Suprapubic skin (tissue), 4 donors: ENCODE results near the gene CREB5.

Experiments
- EP300 ChIP-seq: sonication (generic); formaldehyde crosslinking; IDR thresholded peaks from one replicate; pipeline ENCODE4 v1.6.1; 2017; ENCODE audit warnings: antibody characterized with exemption
- POLR2A ChIP-seq, 2 donors: fragments of 450-650 bp; IDR thresholded peaks; one replicate each; pipeline ENCODE4 v1.6.1; 2017; ENCODE audit warnings: antibody characterized with exemption in 2 of 2, mild to moderate bottlenecking in 2 of 2, moderate library complexity in 2 of 2
- POLR2AphosphoS5 ChIP-seq, 3 donors: sonication (generic); formaldehyde crosslinking; IDR thresholded peaks; one replicate each; pipeline ENCODE4 v1.6.1; 2017; ENCODE audit warnings: antibody characterized with exemption in 3 of 3
- TF ChIP-seq, protein P1 (sequence below), 2 donors: fragments of 200-600 bp in 1 of 2; fragments of 450-650 bp in 1 of 2; sonication (generic) in 1 of 2; IDR thresholded peaks; one replicate each; pipeline ENCODE4 v1.5.1; 2016 to 2019; ENCODE audit warnings: antibody characterized with exemption in 2 of 2, mild to moderate bottlenecking in 1 of 2, moderate library complexity in 1 of 2

DNA sequence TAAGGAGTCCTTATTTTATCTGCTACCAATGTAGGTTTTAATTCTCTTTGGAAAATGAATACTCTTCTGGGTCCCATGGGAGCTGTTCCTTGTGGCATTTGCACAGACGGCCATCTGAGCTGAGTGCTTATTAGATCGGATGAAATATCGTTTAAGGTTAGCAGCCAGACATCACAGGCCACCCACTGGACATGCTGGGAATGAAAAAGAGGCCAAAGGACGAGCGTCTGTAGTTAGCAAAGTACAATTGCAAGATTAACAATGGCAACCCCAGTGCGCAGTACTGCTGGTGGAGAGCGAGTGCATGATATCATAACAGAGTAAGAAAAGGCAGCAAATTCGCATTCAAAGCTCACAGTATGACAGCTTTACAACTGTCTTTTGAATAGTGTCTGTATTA is 28.3 kb upstream of the CREB5 start:
- TF ChIP-seq, protein P1, sequence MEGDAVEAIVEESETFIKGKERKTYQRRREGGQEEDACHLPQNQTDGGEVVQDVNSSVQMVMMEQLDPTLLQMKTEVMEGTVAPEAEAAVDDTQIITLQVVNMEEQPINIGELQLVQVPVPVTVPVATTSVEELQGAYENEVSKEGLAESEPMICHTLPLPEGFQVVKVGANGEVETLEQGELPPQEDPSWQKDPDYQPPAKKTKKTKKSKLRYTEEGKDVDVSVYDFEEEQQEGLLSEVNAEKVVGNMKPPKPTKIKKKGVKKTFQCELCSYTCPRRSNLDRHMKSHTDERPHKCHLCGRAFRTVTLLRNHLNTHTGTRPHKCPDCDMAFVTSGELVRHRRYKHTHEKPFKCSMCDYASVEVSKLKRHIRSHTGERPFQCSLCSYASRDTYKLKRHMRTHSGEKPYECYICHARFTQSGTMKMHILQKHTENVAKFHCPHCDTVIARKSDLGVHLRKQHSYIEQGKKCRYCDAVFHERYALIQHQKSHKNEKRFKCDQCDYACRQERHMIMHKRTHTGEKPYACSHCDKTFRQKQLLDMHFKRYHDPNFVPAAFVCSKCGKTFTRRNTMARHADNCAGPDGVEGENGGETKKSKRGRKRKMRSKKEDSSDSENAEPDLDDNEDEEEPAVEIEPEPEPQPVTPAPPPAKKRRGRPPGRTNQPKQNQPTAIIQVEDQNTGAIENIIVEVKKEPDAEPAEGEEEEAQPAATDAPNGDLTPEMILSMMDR (IDR thresholded peaks at IDR 0.05), result no peak
- TF ChIP-seq POLR2AphosphoS5 (IDR thresholded peaks at IDR 0.05) (no peak), POLR2A (IDR thresholded peaks at IDR 0.05) (no peak), EP300 (no peak)
